KBM-7 (cell line): ENCODE data around the gene PDPK1.
A peak's percentile ranks its signal among the peaks of the same experiment; 100 is the strongest.

Experiments used
- DNase-seq: peaks from one replicate; pipeline ENCODE4 v3.0.0-alpha.2; 2015
- in situ Hi-C: fragments of 300-500 bp; cut with MboI; formaldehyde crosslinking; loops from 2 replicates; pipeline ENCODE4 v1.14.3; 2020; ENCODE audit warnings: low sequenced_read_pairs, low pct_unique_long_range_greater_than_20kb, mixed read lengths

PDPK1 gene

DNA sequence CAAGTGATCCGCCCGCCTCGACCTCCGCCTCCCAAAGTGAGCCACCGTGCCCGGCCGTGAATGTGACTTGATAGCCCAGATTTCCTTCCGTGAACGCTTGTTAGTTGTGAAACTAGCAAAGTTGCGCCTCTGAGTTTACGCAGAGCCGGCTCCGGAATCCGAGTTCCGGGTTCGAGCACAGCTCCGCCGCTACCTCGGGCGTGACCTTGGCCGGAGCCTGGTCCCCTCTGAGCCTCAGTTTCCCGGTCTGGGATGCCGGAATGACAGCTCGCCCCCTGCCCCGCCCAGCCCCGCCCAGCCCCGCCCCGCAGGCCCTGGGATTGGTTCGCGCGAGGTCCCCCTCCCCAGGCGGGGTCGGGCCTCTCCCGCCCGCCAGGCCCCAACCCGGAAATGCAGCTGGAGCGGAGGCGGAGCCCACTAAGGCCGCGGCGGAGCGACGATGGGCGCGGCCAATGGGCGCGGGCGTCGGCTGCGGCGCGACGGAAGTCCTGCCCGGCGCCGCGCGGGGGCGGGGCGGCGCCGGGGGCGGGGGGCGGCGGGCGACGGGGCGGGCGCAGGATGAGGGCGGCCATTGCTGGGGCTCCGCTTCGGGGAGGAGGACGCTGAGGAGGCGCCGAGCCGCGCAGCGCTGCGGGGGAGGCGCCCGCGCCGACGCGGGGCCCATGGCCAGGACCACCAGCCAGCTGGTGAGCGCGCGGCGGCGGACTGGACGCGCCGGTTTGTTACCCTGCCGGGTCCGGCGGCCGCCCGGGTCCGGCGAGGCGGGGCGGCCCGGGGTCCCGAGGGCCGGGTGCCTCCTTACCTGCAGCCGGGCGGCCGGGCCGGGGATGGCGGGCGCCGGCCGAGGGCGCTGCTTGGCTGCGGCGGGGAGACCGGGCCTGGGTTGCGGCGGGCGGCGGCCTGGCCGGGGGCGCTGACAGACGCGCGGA, at the start of gene PDPK1:
Gene PDPK1 (plus strand): TSS at position 571 of the 929 bp plus-strand sequence. CDS start 92 bp downstream, at position 663.
- peak; percentile 93 for DNase-seq
- in situ Hi-C loops = no loop called here

DNA sequence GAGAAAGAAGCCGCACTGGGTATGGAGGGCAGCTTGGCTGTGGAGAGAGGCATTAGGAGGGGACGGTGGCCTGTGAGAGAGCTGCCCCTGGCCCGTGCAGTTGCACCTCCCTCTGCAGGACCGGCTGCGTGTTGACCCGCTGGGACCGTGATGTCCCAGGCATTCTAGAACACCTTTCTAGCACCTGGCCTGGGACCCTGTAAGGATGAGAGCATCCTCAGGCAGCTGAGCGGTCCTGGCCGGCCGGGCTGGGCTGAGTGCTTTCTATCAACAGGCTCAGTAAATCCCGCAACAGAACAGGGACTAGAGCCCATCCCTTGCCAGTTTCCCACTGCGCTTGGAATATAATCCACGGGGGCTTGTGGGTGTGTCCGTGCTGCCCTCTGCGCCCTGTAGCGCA, 48.2 kb upstream of the PDPK1 start:
- in situ Hi-C loops = no loop called here
- DNase-seq = no peak

- DNase-seq = no peak
- in situ Hi-C loops = no loop called here
Measured at GRCh38 chr16:2490190-2491105, 47.4 kb upstream of the PDPK1 start.

- in situ Hi-C loops = no loop called here
- no peak for DNase-seq
Measured at GRCh38 chr16:2492292-2492691, 45.5 kb upstream of the PDPK1 start.

DNA sequence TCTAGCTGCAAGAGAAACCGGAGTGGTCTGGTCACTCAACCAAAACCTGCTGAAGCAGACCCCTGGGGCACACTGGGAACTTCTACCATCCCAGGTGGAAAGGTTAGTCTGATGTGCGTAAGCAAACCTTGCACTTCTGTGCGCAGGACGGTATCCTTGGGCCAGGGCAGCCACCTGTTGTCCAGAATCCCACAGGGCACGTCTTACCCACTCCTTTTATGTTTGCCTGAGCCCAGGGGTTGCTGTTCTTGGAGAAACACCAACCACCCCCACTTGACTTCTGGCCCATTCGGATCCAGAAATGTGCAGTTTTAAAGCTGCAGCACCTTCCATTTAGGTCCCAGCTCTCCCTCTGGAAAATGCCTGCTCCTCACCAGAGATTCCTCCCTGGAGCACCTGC, 44.2 kb upstream of the PDPK1 start:
- DNase-seq = no peak
- in situ Hi-C loops = no loop called here

- no peak for DNase-seq
- in situ Hi-C loops = no loop called here
Measured at GRCh38 chr16:2494616-2495015, 43.2 kb upstream of the PDPK1 start.

GRCh38 chr16:2495041-2495440, 42.8 kb upstream of the PDPK1 start:
- in situ Hi-C loops = no loop called here
- no peak for DNase-seq

- no peak for DNase-seq
- in situ Hi-C loops = no loop called here
Measured at GRCh38 chr16:2496223-2497115, 41.4 kb upstream of the PDPK1 start.

GRCh38 chr16:2497116-2497630, 40.6 kb upstream of the PDPK1 start:
- in situ Hi-C loops = no loop called here
- DNase-seq = no peak

DNA sequence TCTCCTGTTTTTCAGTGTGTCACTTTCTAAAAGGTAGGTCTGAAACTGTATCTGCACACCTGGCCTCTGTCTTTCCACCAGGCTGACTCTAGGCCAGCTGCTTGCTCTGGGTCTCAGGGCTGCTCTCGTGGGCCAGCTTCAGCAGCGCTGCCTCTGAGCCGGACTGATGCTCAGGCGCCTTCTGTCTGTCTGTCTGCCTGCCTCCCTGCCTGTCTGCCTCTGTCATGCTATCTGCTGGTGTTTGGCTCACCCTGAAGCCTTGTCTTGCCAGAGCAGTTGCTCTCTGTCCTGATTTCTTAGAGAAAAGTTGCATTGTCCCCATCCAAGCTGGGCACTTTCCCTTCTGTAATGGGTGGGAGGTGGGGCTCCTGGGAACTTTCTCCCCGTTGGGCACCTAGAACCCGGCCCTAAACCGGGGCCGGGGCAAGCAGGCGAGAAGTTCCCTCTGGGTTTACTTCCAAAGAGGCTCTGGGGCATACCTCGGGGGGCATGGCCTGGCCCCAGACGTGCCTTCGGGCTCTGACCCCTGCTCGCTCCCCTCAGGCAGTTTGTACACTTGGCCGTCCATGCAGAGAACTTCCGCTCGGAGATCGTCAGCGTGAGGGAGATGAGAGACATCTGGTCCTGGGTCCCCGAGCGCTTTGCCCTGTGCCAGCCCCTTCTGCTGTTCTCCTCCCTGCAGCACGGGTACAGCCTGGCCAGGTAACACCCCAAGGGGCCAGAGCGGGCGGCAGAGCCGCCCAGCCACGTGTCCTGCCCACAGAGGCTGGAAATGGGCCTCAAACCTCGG, 39.9 kb upstream of the PDPK1 start:
- in situ Hi-C loops = no loop called here
- no peak for DNase-seq

DNA sequence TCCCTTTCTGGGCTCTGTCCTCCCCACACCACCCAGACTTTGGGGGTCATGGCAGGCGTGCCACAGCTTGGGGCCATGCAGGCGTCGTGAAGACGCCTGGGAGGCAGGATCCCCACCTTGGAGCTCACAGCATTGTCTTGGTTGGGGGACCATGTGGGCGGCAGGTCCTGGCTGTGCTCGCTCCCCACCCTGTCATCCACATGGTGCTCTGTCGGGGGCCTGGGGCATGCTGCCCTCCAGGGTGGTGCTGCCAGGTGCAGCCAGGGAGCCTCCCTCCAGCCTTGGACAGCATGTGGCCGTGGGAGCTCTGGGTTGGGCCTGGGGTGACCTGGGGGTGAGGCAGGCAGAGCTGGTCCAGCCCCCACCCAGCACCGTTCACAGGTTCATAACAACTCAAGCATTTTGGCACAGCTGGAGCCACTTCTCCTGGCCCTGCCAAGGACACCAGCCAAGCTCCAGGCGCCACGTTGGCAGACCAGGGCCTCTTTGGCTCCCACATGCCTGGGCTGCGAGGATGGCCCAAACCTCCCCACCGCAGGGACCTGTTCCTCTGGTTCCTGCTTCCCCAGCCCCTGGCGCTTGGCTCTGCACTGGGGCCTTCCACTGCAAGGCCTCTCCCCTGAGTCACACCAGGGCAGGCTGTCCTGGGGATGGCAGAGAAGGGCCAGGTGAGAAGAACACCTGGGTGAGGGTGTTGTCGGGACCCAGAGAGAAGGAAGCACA, 39.1 kb upstream of the PDPK1 start:
- no peak for DNase-seq
- in situ Hi-C loops = no loop called here

DNA sequence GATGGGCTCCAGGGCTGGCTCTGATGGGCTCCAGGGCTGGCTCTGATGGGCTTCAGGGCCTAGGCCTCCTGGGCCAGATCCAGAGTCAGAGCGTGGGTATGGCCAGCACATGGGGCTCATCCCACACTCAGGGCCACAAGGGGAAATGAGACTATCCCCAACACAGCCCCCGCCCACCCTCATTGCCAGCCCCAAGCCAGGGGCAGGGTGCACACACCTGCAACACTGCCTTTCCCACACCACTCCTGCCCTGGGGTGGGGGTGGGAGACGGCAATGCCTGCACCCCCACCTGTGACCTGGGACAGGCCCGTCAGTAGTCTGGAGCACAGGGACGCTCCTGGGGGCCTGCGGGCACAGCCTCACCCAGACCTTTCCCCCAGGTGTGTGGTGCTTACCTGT, 38.4 kb upstream of the PDPK1 start:
- in situ Hi-C loops = no loop called here
- DNase-seq = no peak

DNA sequence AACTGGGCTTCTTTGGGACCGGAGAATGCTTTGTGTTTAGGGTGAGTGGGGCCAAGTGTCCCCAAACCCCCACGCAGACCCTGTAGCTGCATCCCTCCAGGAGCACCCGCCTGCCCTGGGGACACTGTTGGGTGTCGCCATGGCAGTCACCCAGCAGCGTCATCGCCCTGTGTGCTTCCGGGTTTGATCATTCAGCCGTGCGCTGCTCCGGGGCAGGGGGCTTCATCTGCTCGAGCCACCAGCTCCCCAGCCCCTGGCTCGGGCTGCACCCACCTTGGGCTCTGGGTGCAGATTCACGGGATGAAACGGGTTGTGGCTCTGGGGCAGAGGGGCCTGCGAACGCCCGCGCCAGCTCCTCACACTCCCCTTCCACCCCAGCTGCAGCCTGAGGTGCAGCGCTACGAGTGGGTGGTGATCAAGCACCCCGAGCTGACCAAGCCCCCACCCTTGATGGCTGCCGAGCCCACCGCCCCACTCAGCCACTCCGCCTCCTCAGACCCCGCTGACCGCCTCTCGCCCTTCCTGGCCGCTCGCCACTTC, 37.9 kb upstream of the PDPK1 start:
- DNase-seq = no peak
- in situ Hi-C loops = no loop called here

DNA sequence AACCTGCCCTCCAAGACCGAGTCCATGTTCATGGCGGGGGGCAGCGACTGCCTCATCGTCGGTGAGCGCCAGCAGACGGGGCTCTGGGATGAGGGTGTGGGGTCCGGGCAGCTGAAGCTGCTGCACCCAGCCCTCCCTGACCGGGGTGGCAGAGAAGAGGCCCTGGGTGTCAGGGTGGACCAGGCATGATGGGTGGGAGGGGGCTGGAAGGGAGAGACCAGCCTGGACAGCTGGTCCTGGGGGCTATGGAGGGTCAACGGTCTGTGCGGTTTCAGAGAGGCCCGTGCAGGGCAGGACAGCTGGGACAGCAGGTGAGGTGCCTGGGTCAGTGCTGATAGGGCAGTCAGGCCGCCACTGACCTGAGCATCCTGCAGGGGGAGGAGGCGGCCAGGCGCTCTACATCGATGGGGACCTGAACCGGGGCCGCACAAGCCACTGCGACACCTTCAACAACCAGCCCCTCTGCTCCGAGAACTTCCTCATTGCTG, 37.3 kb upstream of the PDPK1 start:
- no peak for DNase-seq
- in situ Hi-C loops = no loop called here

GRCh38 chr16:2500918-2501750, 36.7 kb upstream of the PDPK1 start:
- in situ Hi-C loops = no loop called here
- DNase-seq = peak; percentile 92
